HepG2 (cell line): ENCODE results near the gene MAD2L2. TPM values are rescaled to one million over a fixed set of nuclear protein-coding genes. Genes with fewer than 3 reads are reported as not detected.

Source experiments
- ADNP ChIP-seq: sonication (generic); formaldehyde crosslinking; IDR thresholded peaks from 2 replicates; pipeline ENCODE4 v1.4.0; 2020; ENCODE audit warnings: missing genetic modification reagents
- GFI1 ChIP-seq: sonication (generic); formaldehyde crosslinking; IDR thresholded peaks from 2 replicates; pipeline ENCODE4 v1.5.0; 2020; ENCODE audit warnings: missing genetic modification reagents, mild to moderate bottlenecking, borderline replicate concordance
- HNF4A ChIP-seq: sonication (generic); formaldehyde crosslinking; IDR thresholded peaks from 2 replicates; pipeline ENCODE4 v1.4.0; 2020; ENCODE audit warnings: missing genetic modification reagents
- HOXA5 ChIP-seq: sonication (generic); formaldehyde crosslinking; IDR thresholded peaks from 2 replicates; pipeline ENCODE4 v1.4.0; 2020; ENCODE audit warnings: missing genetic modification reagents
- KDM1A ChIP-seq: IDR thresholded peaks from 2 replicates; pipeline ENCODE4 v1.6.1; 2016; ENCODE audit warnings: missing compliant biosample characterization
- NR2F6 ChIP-seq, 2 experiments: IDR thresholded peaks; 2 replicates each; pipeline ENCODE4 v1.6.1; 2016; ENCODE audit warnings: antibody characterized with exemption in 1 of 2, mild to moderate bottlenecking in 1 of 2
- RFX3 ChIP-seq: IDR thresholded peaks from 2 replicates; pipeline ENCODE4 v1.6.1; 2016; ENCODE audit warnings: missing biosample characterization, missing genetic modification reagents
- TCF12 ChIP-seq, 2 experiments: fragments of 450-650 bp in 1 of 2; sonication (generic) in 1 of 2; formaldehyde crosslinking in 1 of 2; IDR thresholded peaks; 2 replicates each; pipeline versions ENCODE4 v1.6.1 to v1.8.0; 2017 to 2022; ENCODE audit warnings: antibody characterized with exemption in 1 of 2, mild to moderate bottlenecking in 1 of 2, missing genetic modification reagents in 1 of 2, moderate library complexity in 1 of 2
- ZFYVE20 ChIP-seq: sonication (generic); formaldehyde crosslinking; IDR thresholded peaks from 2 replicates; pipeline ENCODE4 v1.8.0; 2023; ENCODE audit warnings: low read depth, mild to moderate bottlenecking, moderate library complexity, missing genetic modification reagents, borderline replicate concordance
- ZNF441 ChIP-seq: sonication (generic); formaldehyde crosslinking; IDR thresholded peaks from 2 replicates; pipeline ENCODE4 v1.7.0; 2021; ENCODE audit warnings: missing genetic modification reagents, borderline replicate concordance
- ZNF556 ChIP-seq: sonication (generic); formaldehyde crosslinking; IDR thresholded peaks from 2 replicates; pipeline ENCODE4 v1.4.0; 2020; ENCODE audit warnings: mild to moderate bottlenecking, missing genetic modification reagents, borderline replicate concordance
- ZNF772 ChIP-seq: sonication (generic); formaldehyde crosslinking; IDR thresholded peaks from 2 replicates; pipeline ENCODE4 v1.5.0; 2020; ENCODE audit warnings: mild to moderate bottlenecking, missing genetic modification reagents
- ZNF780A ChIP-seq: sonication (generic); formaldehyde crosslinking; IDR thresholded peaks from 2 replicates; pipeline ENCODE4 v1.8.0; 2022; ENCODE audit warnings: mild to moderate bottlenecking, missing genetic modification reagents, moderate library complexity
- polyA plus RNA-seq, 8 experiments: library from polyadenylated mRNA; depleted of rRNA in 3 of 8; stranded (reverse) in 7 of 8; unstranded in 1 of 8; fragments of >200 nt; fragmentation: Illumina TruSeq in 4 of 8; extraction: Trizol in 4 of 8; gene quantifications; 2 replicates each; pipeline versions ENCODE4 v1.2.1 to v1.2.3, GENCODE V29; 2011 to 2016; ENCODE audit warnings: low read depth in 4 of 8, missing spikeins in 1 of 8, mixed read lengths in 1 of 8; ENCODE audit not compliant: insufficient read depth in 1 of 8
- total RNA-seq, 5 experiments: library from RNA; depleted of rRNA; stranded (reverse); fragments of >200 nt; fragmentation: Illumina TruSeq; extraction: Trizol; gene quantifications; 2 replicates each; pipeline ENCODE4 v1.2.3, GENCODE V29; 2016; ENCODE audit warnings: low read depth in 1 of 5
- TF ChIP-seq, protein P1 (sequence below): sonication (generic); formaldehyde crosslinking; IDR thresholded peaks from 2 replicates; pipeline ENCODE4 v1.4.0; 2020; ENCODE audit warnings: mild to moderate bottlenecking, low read depth, missing genetic modification reagents
- TF ChIP-seq, protein P2 (sequence below): sonication (generic); formaldehyde crosslinking; IDR thresholded peaks from 2 replicates; pipeline ENCODE4 v1.4.0; 2020; ENCODE audit warnings: missing genetic modification reagents
- TF ChIP-seq, protein P3 (sequence below): sonication (generic); formaldehyde crosslinking; IDR thresholded peaks from 2 replicates; pipeline ENCODE4 v1.5.0; 2020; ENCODE audit warnings: mild to moderate bottlenecking, missing genetic modification reagents, borderline replicate concordance

The MAD2L2 gene
- total and polyA plus RNA-seq, 2 of the 13 experiments (the other 11 are each of a cell fraction or from before 2014, with no cell fraction given) = 51.8 to 53.8 TPM

DNA sequence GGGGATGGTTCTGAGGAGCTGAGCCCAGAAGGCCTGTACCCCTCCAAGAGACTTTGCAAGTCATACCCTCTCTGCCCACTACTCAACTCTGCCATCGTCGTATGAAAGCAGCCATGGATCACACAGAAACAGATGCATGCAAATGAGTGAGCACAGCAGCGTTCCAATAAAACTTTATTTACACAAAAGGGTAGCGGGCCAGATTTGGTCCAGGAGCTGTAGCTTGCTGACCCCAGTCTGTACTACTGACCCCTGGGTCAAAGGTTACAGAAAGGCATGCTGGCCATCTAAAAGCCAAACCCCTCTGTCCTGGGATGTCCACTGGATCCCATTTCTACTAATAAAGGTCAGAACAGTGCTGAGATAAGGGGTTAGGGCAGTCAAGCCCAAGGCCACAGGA lies 46.2 kb upstream of the MAD2L2 start (continued):
- peak; percentile 50 for TF ChIP-seq NR2F6 (IDR thresholded peaks at IDR 0.05)
- TF ChIP-seq NR2F6 (CRISPR knock-in tag; IDR thresholded peaks at IDR 0.05) = no peak
- TF ChIP-seq ZFYVE20 = no peak
- TF ChIP-seq HOXA5 (CRISPR knock-in tag) = no peak
- TF ChIP-seq, protein P1, sequence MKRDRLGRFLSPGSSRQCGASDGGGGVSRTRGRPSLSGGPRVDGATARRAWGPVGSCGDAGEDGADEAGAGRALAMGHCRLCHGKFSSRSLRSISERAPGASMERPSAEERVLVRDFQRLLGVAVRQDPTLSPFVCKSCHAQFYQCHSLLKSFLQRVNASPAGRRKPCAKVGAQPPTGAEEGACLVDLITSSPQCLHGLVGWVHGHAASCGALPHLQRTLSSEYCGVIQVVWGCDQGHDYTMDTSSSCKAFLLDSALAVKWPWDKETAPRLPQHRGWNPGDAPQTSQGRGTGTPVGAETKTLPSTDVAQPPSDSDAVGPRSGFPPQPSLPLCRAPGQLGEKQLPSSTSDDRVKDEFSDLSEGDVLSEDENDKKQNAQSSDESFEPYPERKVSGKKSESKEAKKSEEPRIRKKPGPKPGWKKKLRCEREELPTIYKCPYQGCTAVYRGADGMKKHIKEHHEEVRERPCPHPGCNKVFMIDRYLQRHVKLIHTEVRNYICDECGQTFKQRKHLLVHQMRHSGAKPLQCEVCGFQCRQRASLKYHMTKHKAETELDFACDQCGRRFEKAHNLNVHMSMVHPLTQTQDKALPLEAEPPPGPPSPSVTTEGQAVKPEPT (CRISPR knock-in tag) = no peak
- TF ChIP-seq, protein P2, sequence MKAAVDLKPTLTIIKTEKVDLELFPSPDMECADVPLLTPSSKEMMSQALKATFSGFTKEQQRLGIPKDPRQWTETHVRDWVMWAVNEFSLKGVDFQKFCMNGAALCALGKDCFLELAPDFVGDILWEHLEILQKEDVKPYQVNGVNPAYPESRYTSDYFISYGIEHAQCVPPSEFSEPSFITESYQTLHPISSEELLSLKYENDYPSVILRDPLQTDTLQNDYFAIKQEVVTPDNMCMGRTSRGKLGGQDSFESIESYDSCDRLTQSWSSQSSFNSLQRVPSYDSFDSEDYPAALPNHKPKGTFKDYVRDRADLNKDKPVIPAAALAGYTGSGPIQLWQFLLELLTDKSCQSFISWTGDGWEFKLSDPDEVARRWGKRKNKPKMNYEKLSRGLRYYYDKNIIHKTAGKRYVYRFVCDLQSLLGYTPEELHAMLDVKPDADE (CRISPR knock-in tag) = no peak
- TF ChIP-seq KDM1A (CRISPR knock-in tag) = no peak
- no peak for TF ChIP-seq ZNF772 (CRISPR knock-in tag)
- no peak for TF ChIP-seq RFX3 (CRISPR knock-in tag)
- TF ChIP-seq, protein P3, sequence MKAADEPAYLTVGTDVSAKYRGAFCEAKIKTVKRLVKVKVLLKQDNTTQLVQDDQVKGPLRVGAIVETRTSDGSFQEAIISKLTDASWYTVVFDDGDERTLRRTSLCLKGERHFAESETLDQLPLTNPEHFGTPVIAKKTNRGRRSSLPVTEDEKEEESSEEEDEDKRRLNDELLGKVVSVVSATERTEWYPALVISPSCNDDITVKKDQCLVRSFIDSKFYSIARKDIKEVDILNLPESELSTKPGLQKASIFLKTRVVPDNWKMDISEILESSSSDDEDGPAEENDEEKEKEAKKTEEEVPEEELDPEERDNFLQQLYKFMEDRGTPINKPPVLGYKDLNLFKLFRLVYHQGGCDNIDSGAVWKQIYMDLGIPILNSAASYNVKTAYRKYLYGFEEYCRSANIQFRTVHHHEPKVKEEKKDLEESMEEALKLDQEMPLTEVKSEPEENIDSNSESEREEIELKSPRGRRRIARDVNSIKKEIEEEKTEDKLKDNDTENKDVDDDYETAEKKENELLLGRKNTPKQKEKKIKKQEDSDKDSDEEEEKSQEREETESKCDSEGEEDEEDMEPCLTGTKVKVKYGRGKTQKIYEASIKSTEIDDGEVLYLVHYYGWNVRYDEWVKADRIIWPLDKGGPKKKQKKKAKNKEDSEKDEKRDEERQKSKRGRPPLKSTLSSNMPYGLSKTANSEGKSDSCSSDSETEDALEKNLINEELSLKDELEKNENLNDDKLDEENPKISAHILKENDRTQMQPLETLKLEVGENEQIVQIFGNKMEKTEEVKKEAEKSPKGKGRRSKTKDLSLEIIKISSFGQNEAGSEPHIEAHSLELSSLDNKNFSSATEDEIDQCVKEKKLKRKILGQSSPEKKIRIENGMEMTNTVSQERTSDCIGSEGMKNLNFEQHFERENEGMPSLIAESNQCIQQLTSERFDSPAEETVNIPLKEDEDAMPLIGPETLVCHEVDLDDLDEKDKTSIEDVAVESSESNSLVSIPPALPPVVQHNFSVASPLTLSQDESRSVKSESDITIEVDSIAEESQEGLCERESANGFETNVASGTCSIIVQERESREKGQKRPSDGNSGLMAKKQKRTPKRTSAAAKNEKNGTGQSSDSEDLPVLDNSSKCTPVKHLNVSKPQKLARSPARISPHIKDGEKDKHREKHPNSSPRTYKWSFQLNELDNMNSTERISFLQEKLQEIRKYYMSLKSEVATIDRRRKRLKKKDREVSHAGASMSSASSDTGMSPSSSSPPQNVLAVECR (CRISPR knock-in tag) = no peak
- TF ChIP-seq ZNF780A (CRISPR knock-in tag) = no peak
- no peak for TF ChIP-seq ZNF441
- TF ChIP-seq TCF12 (IDR thresholded peaks at IDR 0.05) = no peak
- TF ChIP-seq TCF12 (CRISPR knock-in tag; IDR thresholded peaks at IDR 0.05) = no peak
- TF ChIP-seq ADNP (CRISPR knock-in tag) = no peak
- 0 out of 2 replicates have a peak, but pooled peaks have one; percentile 17 for TF ChIP-seq HNF4A (CRISPR knock-in tag)
- no peak for TF ChIP-seq GFI1 (CRISPR knock-in tag)
- no peak for TF ChIP-seq ZNF556 (CRISPR knock-in tag)
